ENCODE data around the gene OLFML2B.

The OLFML2B gene

GRCh38 chr1:161987872-161988271 is 35.8 kb downstream of the OLFML2B start:
- no peak for TF ChIP-seq POLR2A (IDR thresholded peaks at IDR 0.05; ENCODE audit: low read depth, low read length)
- no peak for DNase-seq (ENCODE audit: insufficient read length, low spot score)

DNA sequence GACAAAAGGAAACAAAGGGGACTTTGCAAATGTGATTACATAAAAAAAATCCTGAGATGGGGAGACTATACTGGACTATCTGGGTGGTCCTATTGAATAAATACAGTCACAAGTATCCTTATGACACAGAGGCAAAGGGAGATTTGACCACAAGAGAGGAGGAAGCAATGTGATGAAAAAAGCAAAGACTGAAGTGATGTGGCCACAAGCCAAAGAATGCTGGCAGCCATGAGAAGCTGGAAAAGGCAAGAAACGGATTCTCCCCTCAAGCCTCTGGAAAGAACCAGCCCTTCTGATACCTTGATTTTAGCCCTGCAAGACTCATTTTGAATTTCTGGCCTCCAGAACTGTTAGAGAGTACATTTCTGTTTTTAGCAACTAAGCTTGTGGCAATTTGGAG is 36.4 kb downstream of the OLFML2B start:
- no peak for FAIRE-seq
- TF ChIP-seq POLR2A (IDR thresholded peaks at IDR 0.05; ENCODE audit: low read depth, low read length): no peak
- DNase-seq (ENCODE audit: insufficient read length, low spot score): no peak

More at GRCh38 chr1:161987872-161988271, 35.8 kb downstream of the OLFML2B start:
- no peak for FAIRE-seq

DNA sequence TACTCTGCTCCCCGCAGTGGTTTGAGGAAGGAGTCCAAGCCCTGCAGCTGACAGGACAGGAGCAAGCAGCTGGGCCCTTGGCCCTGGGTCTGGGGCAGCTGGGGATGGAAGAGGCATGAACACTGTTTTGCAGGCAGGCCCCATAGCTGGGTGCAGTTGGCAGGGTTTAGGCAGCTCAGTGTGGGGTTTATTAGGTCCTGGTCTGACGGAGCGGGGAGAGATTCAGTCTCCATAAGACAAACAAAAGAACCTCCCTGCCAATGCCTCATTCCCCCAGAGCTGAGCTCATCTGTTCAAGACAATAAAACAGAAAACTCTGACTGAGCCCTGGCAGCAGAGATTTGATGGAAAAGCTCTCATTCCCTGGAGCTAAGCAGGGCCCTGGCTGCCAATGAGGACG is 37.3 kb downstream of the OLFML2B start:
- DNase-seq (ENCODE audit: insufficient read length, low spot score): no peak
- no peak for FAIRE-seq
- TF ChIP-seq POLR2A (IDR thresholded peaks at IDR 0.05; ENCODE audit: low read depth, low read length): no peak

DNA sequence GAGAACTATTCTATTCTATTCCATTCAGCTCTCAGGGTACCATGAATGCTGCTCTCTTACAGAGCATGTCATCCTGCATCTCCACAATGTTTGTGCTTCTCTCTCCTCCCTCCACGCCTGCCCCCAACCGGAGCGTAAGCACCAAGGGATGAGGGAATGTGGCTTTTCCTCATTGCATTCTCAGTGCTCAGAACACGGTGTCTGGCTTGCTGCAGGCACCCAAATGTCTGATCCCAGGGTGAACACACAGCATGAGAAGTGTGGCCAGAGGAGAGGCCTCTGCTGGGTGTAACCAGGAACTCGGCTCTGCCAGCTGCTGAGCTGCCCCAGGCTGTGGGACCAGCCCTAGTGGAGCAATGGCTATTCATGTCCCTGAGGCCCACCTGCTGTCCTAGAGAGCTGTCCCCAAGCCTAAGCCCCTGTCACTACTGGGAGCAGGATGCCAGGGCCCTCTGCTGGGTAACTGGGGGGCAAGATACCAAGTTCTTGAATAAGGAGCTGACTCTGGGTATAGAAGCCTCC is 38.3 kb downstream of the OLFML2B start:
- no peak for FAIRE-seq
- DNase-seq (ENCODE audit: insufficient read length, low spot score): no peak
- TF ChIP-seq POLR2A (IDR thresholded peaks at IDR 0.05; ENCODE audit: low read depth, low read length): no peak

- FAIRE-seq (no peak), DNase-seq (ENCODE audit: insufficient read length, low spot score) (no peak)
- TF ChIP-seq POLR2A (IDR thresholded peaks at IDR 0.05; ENCODE audit: low read depth, low read length): no peak
These were observed 39.9 kb downstream of the OLFML2B start for GRCh38 chr1:161983725-161984124.

DNA sequence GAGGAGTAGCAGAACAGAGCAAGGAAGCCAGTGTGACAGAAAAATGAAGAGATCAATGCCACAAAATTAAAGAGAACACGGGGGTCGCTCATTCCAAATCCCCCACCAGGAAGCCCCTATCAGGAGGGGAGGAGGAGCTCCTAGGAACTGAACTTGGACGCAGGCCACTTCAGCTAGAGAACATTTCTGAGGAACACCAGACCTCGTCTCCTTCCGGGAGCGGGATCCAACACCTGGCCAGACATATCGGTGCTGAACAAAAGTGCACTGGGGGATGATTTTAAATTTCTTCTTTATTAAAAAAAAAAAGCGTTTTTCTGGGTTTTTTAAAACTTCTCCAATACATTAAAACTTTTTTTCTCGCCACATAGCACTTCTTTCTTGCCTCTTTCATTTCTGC is 40.8 kb downstream of the OLFML2B start:
- DNase-seq (ENCODE audit: insufficient read length, low spot score): no peak
- TF ChIP-seq POLR2A (IDR thresholded peaks at IDR 0.05; ENCODE audit: low read depth, low read length): no peak
- no peak for FAIRE-seq

- TF ChIP-seq POLR2A (IDR thresholded peaks at IDR 0.05; ENCODE audit: low read depth, low read length): no peak
- no peak for FAIRE-seq
- no peak for DNase-seq (ENCODE audit: insufficient read length, low spot score)
These were observed 41.2 kb downstream of the OLFML2B start for GRCh38 chr1:161982507-161982895.

- FAIRE-seq: no peak
- no peak for TF ChIP-seq POLR2A (IDR thresholded peaks at IDR 0.05; ENCODE audit: low read depth, low read length)
- DNase-seq (ENCODE audit: insufficient read length, low spot score): no peak
These were observed 41.7 kb downstream of the OLFML2B start for GRCh38 chr1:161981735-161982506.

DNA sequence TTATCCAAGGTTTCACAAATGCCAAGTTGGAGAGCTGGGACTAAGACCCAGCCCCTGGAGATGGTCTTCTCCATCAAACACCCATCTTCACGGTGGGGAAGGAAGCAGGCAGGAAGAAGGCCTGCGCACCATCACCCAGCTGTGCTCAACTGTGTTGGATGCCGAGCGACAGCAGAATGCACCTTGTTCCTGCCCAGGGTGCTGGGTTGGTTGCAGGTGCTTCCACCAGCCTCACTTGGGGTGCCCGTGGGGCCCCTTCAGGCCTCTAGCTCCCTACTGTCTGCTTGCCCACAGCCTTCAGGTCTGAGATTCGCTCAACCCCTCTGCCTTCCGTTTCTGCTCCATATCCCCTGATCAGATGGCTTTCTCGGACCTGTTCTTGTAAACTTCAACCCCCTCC is 42.5 kb downstream of the OLFML2B start:
- DNase-seq (ENCODE audit: insufficient read length, low spot score) (no peak), FAIRE-seq (no peak)
- TF ChIP-seq POLR2A (IDR thresholded peaks at IDR 0.05; ENCODE audit: low read depth, low read length): no peak

DNA sequence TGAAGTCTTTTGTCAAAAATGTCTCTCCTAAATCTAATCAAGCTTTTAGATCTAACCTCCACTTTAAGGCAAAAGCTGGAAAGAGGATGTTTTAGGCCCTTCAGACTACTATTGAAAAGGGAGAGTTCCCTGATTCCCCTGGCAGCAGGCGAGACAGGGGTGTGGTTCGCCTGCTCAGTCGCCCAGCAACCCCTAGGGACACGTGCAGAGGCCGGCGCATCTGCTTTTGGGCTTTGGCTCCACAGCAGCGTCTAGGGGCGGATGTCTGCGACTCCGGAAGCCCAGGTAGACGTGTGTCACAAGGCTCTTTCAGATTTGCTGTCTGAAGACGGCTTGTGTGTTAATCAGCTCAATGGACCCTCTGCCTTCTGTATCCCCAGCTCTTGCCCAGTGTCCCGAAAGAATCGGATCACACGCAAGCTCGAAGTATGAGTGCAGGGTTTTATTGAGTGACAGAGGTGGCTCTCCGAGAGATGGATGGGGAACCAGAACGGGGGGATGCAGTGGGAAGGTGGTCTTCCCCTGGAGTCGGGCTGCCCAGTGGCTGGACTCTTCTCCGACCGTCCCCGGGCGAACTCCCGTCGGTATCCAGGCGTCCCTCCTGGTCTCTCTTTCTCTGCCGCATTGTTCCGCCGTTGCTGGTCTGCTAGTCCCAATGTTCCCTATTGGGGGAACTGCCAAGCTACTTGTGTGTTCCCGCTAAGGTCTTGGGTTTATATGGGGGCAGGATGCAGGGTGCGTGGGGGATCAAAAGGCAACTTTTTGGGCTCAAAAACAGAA is 45.5 kb downstream of the OLFML2B start:
- no peak for FAIRE-seq
- no peak for DNase-seq (ENCODE audit: insufficient read length, low spot score)
- no peak for TF ChIP-seq POLR2A (IDR thresholded peaks at IDR 0.05; ENCODE audit: low read depth, low read length)

DNA sequence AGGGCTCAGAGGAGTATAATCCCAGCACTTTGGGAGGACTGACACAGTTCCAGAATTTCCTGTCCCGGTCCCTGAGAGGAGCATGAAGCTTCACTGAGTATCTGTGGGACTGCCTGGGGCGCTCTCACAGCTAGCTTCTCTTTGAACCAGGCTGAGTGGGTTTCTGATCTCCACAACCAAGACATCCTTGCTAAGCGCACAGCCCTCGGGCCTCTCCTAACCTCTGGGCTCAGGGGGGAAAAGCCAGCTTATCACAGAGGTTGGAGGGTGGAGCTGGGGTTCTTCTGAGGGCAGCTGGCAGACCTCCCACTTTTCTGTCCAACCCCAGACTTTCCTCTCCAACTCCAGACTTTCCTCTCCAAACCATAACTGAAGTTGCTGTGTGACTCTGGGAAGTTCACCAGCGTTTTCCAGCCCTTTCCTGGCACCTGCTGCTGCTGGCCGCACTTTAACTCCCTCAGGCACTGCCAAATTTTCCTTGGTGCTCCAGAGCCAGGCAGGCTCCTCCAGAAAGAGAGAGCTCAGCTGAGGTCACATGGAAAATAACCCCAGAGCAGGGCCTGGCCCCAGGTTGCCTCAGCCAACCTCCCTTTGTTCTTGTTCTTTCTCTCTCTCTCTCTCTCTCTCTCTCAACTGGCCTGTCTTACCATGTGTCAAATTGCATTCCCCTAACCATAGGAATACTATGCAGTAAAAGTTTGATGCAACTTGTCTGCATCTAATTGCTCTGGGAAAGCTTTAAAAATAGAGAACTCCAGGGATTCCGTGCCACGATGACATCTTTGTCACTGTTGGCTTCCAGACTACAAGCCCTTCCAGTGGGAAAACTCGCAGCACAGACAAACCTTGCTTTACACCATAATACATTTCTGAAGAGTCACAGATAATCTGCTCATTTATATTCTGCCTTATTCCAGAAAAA is 49.5 kb downstream of the OLFML2B start:
- TF ChIP-seq POLR2A (IDR thresholded peaks at IDR 0.05; ENCODE audit: low read depth, low read length): no peak
- FAIRE-seq: no peak
- DNase-seq (ENCODE audit: insufficient read length, low spot score): no peak

DNA sequence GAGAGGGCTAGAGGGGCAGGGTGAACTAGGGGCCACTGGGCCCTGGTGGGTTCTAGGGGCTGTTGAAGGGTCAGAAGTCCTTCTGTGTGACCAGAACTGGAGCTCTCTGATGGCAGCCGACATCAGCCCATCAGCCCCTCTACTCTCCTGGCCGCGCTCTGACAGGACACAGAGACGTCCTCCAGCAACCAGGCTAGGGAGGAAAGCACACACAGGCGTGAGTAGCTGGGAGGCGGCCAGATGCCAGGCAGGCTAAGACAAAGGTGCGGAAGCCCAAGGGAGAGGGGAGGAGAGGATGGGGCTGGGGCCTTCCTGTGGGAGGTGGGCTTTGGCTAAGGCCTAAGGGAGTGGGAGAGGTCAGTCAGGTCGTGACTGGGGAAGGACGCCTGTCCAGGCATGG is 50.8 kb downstream of the OLFML2B start:
- no peak for TF ChIP-seq POLR2A (IDR thresholded peaks at IDR 0.05; ENCODE audit: low read depth, low read length)
- FAIRE-seq: no peak
- DNase-seq (ENCODE audit: insufficient read length, low spot score): no peak

DNA sequence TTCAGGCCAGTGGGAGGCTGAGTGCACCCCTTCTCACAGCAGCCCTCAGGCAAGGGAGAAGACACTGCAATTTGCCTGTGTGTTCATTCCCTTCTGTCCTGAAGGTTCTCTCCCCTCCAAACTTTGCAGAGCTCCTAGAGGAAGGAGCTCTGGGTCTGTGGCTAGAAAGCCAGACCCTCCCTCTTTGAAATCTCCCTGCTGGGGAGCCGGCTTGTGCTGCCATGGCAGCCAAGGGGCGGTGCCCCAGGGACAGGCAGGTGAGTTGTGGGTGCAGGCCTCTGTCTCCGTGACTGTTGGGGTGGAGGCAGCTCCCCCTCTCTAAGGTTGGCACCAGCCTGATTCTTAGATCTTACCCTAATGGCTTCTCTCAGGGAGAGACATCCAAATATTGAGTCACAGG is 53.0 kb downstream of the OLFML2B start:
- no peak for TF ChIP-seq POLR2A (IDR thresholded peaks at IDR 0.05; ENCODE audit: low read depth, low read length)
- no peak for FAIRE-seq
- DNase-seq (ENCODE audit: insufficient read length, low spot score): no peak

- no peak for DNase-seq (ENCODE audit: insufficient read length, low spot score)
- no peak for FAIRE-seq
- no peak for TF ChIP-seq POLR2A (IDR thresholded peaks at IDR 0.05; ENCODE audit: low read depth, low read length)
These were observed 53.6 kb downstream of the OLFML2B start for GRCh38 chr1:161970036-161970435.

Data from H54 (cell line).